Panc1 (cell line): ENCODE data around the gene ADAM12. TPM values are rescaled to one million over a fixed set of nuclear protein-coding genes. Genes with fewer than 3 reads are reported as not detected.
A peak's percentile ranks its signal among the peaks of the same experiment; 100 is the strongest.

ENCODE experiments used
- ATAC-seq: fragments of 200-7000 bp; cut with Tn5 transposase; 2 replicates; pipeline ENCODE4 v1.9.1; 2020; ENCODE audit warnings: mild to moderate bottlenecking, moderate library complexity
- BruUV-seq: library from RNA; stranded (reverse); fragments of 400-500 nt; replicated peaks from 2 replicates; lab custom pipeline; 2021; lab: Mats Ljungman, UMichigan
- CTCF ChIA-PET: fragments of 300-600 bp; sonication (Branson Sonifier 250); formaldehyde crosslinking; loops from one replicate; lab custom pipeline; 2022; ENCODE audit warnings: antibody characterized with exemption; lab: Charles Lee
- POLR2A ChIA-PET: fragments of 300-600 bp; sonication (Branson Sonifier 250); formaldehyde crosslinking; loops from one replicate; lab custom pipeline; 2022; ENCODE audit warnings: antibody characterized with exemption; lab: Charles Lee
- DNase-seq: peaks from one replicate; pipeline ENCODE4 v3.0.0-alpha.2; 2010; ENCODE audit warnings: low read depth, low spot score
- H3K27ac ChIP-seq: 2 replicates; pipeline ENCODE4 v1.5.1; 2011; ENCODE audit warnings: mild to moderate bottlenecking, low read length, inconsistent platforms
- H3K27me3 ChIP-seq: fragments of 200-500 bp; sonication (Bioruptor generic); 2 replicates; pipeline ENCODE4 v1.6.0; 2014; ENCODE audit warnings: low read length, inconsistent platforms; ENCODE audit not compliant: control insufficient read depth, insufficient read depth
- H3K36me3 ChIP-seq: fragments of 200-500 bp; sonication (Bioruptor generic); 2 replicates; pipeline ENCODE4 v1.5.1; 2014; ENCODE audit warnings: inconsistent platforms, mild to moderate bottlenecking, low read length, moderate library complexity; ENCODE audit not compliant: control insufficient read depth, insufficient read depth
- H3K4me1 ChIP-seq: 2 replicates; pipeline ENCODE4 v1.5.1; 2011; ENCODE audit warnings: inconsistent platforms, mild to moderate bottlenecking, low read length, moderate library complexity; ENCODE audit not compliant: control insufficient read depth, insufficient read depth
- H3K4me3 ChIP-seq, 2 experiments: 2 replicates each; pipeline ENCODE4 v1.5.1; 2011 to 2012; ENCODE audit warnings: low read depth in 2 of 2, low read length in 2 of 2, mild to moderate bottlenecking in 2 of 2, inconsistent platforms in 1 of 2, moderate library complexity in 1 of 2
- H3K9me3 ChIP-seq: fragments of 200-500 bp; sonication (Bioruptor generic); 2 replicates; pipeline ENCODE4 v1.5.1; 2014; ENCODE audit warnings: low read depth, mild to moderate bottlenecking, inconsistent platforms, low read length, moderate library complexity; ENCODE audit not compliant: control insufficient read depth, insufficient read depth
- POLR2AphosphoS5 ChIP-seq: IDR thresholded peaks from 2 replicates; pipeline ENCODE4 v1.6.1; 2012; ENCODE audit warnings: mild to moderate bottlenecking, low read depth, low read length, moderate library complexity
- SIN3A ChIP-seq: IDR thresholded peaks from 2 replicates; pipeline ENCODE4 v1.6.1; 2012; ENCODE audit warnings: low read depth, mild to moderate bottlenecking, low read length, moderate library complexity, borderline replicate concordance; ENCODE audit not compliant: insufficient read depth
- TCF7L2 ChIP-seq: IDR thresholded peaks from 2 replicates; pipeline ENCODE4 v1.6.1; 2011; ENCODE audit warnings: mild to moderate bottlenecking, low read depth, low read length, inconsistent platforms
- in situ Hi-C: cut with HindIII; loops from 2 replicates; pipeline ENCODE4 v1.10.0; 2016; ENCODE audit warnings: low sequenced_read_pairs, low pct_unique_long_range_greater_than_20kb
- intact Hi-C: fragments of 100-400 bp; cut with micrococcal nuclease; formaldehyde crosslinking; loops from one replicate; pipeline ENCODE4 v1.10.0; 2022; ENCODE audit not compliant: unreplicated experiment
- total RNA-seq: library from RNA; stranded (reverse); gene quantifications from one replicate; pipeline ENCODE4 v1.2.1, GENCODE V29; 2021; ENCODE audit not compliant: unreplicated experiment
- TF ChIP-seq, protein P1 (sequence below), 2 experiments: IDR thresholded peaks; 2 replicates each; pipeline ENCODE4 v1.6.1; 2011 to 2012; ENCODE audit warnings: low read depth in 2 of 2, control low read depth in 1 of 2, low read length in 1 of 2, mild to moderate bottlenecking in 1 of 2, moderate library complexity in 1 of 2; ENCODE audit not compliant: insufficient read depth in 1 of 2
- TF ChIP-seq, protein P2 (sequence below): fragments of 450-650 bp; IDR thresholded peaks from 2 replicates; pipeline ENCODE4 v1.5.1; 2017; ENCODE audit warnings: mild to moderate bottlenecking

The ADAM12 gene
- total RNA-seq, 1 experiment from 2014 or later, result 0.10 TPM

DNA sequence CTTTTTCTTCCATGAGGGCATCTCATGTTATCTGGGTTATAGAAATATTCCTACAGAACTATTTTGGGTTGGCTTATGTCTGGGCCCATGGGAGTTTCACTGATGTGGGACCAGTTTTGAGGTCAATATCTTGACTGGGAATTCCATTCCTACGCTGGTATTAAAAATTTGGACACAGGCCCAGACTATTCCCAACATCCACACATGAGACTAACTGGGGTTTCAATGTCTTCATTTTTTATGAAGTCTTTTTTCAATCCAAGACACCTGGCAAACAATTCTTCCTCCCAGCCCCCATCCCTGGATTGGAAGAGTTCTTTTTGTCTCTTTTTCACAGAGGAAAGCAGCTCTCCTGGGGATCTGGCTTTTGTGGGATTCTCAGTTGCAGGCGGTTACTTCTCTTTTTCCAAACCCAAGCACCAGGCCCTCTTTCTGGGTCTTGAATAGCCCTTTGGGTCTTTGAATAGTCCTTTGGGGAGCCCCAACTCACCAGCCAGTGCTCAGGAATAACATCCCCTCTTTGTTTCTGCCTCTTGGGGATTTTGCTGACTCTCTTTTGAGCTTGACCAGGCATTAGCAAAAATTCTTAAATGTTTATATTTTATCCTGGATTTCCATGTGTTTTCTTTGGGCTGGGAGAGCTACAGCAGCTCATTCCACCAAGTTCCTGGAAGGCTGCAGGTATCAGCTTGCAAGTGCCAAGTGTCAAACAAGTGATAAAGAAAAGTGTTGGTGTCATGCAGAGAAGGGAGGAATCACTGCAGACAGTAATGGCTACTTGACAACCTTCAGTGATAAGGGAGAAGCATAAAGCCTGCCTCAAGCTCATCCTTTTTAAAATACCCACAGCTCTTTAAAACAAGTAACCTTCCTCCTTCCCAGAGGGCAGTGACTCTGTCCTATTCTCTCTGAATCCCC lies 234.3 kb downstream of the ADAM12 start:
- H3K9me3 ChIP-seq, result peaks cover 7% of the 10 kb centered on the region; the same call in 1 of the 2 replicates
- H3K4me3 ChIP-seq, result no peak overlapping the region
- no peak for ATAC-seq
- H3K4me1 ChIP-seq, result no peaks in the 10 kb centered on the region
- BruUV-seq, result no TSS peak
- in situ Hi-C loops, result no loop called here
- TF ChIP-seq, protein P1, sequence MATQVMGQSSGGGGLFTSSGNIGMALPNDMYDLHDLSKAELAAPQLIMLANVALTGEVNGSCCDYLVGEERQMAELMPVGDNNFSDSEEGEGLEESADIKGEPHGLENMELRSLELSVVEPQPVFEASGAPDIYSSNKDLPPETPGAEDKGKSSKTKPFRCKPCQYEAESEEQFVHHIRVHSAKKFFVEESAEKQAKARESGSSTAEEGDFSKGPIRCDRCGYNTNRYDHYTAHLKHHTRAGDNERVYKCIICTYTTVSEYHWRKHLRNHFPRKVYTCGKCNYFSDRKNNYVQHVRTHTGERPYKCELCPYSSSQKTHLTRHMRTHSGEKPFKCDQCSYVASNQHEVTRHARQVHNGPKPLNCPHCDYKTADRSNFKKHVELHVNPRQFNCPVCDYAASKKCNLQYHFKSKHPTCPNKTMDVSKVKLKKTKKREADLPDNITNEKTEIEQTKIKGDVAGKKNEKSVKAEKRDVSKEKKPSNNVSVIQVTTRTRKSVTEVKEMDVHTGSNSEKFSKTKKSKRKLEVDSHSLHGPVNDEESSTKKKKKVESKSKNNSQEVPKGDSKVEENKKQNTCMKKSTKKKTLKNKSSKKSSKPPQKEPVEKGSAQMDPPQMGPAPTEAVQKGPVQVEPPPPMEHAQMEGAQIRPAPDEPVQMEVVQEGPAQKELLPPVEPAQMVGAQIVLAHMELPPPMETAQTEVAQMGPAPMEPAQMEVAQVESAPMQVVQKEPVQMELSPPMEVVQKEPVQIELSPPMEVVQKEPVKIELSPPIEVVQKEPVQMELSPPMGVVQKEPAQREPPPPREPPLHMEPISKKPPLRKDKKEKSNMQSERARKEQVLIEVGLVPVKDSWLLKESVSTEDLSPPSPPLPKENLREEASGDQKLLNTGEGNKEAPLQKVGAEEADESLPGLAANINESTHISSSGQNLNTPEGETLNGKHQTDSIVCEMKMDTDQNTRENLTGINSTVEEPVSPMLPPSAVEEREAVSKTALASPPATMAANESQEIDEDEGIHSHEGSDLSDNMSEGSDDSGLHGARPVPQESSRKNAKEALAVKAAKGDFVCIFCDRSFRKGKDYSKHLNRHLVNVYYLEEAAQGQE (IDR thresholded peaks at IDR 0.05; ENCODE audit: insufficient read depth in 1 of 2, low read depth in 2 of 2, low read length in 1 of 2), result no peak
- TF ChIP-seq, protein P2, sequence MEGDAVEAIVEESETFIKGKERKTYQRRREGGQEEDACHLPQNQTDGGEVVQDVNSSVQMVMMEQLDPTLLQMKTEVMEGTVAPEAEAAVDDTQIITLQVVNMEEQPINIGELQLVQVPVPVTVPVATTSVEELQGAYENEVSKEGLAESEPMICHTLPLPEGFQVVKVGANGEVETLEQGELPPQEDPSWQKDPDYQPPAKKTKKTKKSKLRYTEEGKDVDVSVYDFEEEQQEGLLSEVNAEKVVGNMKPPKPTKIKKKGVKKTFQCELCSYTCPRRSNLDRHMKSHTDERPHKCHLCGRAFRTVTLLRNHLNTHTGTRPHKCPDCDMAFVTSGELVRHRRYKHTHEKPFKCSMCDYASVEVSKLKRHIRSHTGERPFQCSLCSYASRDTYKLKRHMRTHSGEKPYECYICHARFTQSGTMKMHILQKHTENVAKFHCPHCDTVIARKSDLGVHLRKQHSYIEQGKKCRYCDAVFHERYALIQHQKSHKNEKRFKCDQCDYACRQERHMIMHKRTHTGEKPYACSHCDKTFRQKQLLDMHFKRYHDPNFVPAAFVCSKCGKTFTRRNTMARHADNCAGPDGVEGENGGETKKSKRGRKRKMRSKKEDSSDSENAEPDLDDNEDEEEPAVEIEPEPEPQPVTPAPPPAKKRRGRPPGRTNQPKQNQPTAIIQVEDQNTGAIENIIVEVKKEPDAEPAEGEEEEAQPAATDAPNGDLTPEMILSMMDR, result no peak
- TF ChIP-seq SIN3A (no peak), TCF7L2 (no peak), POLR2AphosphoS5 (no peak)
- POLR2A ChIA-PET, result no interaction called here
- DNase-seq, result no peak
- H3K27me3 ChIP-seq, result no peaks in the 10 kb centered on the region
- H3K36me3 ChIP-seq, result no peaks in the 10 kb centered on the region
- CTCF ChIA-PET, result no interaction called here
- intact Hi-C loops, result no loop called here
- H3K27ac ChIP-seq, result no peak overlapping the region

DNA sequence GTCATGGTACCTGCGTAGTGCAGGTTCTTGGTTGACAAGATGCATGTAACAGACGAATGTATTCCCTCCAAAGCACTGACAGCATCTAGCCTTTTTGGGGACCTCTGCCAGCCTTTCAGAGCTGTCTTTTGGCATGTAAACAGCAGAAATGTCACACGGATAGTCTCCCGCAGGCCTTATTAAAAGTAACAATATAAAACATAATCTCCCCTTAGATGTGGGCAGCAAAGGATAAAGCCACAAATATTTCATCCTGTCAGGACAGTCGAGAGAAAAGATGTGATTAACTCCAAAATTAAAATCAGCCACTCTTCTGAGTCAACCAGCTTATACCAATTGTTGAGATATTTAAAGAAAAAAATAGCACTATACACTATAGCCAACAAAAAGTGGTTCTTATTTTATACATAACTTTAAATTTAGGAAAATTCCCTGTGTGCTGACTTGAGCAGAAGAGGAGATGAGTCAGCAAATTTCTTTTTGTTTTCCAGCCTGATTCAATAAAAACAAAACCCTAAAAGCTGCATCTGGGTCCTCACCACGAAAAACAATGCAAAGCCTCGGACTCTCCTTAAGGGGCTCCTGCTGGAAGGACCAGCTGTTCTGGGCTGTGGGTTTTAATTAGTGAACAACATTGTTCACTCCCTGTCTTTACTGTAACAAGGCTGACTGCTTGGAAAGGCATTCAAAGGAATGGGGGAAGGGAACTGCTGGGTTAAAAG lies 240.2 kb downstream of the ADAM12 start:
- DNase-seq, result no peak
- Histone ChIP-seq H3K36me3 (no peaks in the 10 kb centered on the region), H3K27me3 (no peaks in the 10 kb centered on the region), H3K9me3 (peaks cover 7% of the 10 kb centered on the region; the same call in 1 of the 2 replicates), H3K27ac (0 out of 2 replicates have a peak overlapping the region, but pooled peaks have one; percentile 2), H3K4me1 (no peaks in the 10 kb centered on the region), H3K4me3 (no peak overlapping the region)
- ChIA-PET POLR2A (no interaction called here), CTCF (no interaction called here)
- TF ChIP-seq, protein P1 (IDR thresholded peaks at IDR 0.05; ENCODE audit: insufficient read depth in 1 of 2, low read depth in 2 of 2, low read length in 1 of 2), result no peak
- TF ChIP-seq TCF7L2, result no peak
- TF ChIP-seq, protein P2, result no peak
- TF ChIP-seq SIN3A, result no peak
- no peak for TF ChIP-seq POLR2AphosphoS5
- in situ Hi-C loops (no loop called here), intact Hi-C loops (no loop called here)
- no TSS peak for BruUV-seq
- ATAC-seq, result no peak
